Left kidney (tissue), 2 donors: ENCODE results near the gene SELENON. TPM values are rescaled to one million over a fixed set of nuclear protein-coding genes. Genes with fewer than 3 reads are reported as not detected.

Experiments
- DNase-seq: peaks from one replicate; pipeline ENCODE4 v3.0.0-alpha.2; 2013
- polyA plus RNA-seq: library from polyadenylated mRNA; unstranded; fragments of 120-200 nt; gene quantifications from one replicate; pipeline ENCODE4 v1.2.1, GENCODE V29; 2013; ENCODE audit not compliant: insufficient read length

The SELENON gene
- polyA plus RNA-seq, 1 donor, result 75.1 TPM

GRCh38 chr1:25808481-25809244 lies 8.7 kb downstream of the SELENON start:
- no peak for DNase-seq

GRCh38 chr1:25809283-25809926 lies 9.4 kb downstream of the SELENON start:
- DNase-seq, result no peak

DNA sequence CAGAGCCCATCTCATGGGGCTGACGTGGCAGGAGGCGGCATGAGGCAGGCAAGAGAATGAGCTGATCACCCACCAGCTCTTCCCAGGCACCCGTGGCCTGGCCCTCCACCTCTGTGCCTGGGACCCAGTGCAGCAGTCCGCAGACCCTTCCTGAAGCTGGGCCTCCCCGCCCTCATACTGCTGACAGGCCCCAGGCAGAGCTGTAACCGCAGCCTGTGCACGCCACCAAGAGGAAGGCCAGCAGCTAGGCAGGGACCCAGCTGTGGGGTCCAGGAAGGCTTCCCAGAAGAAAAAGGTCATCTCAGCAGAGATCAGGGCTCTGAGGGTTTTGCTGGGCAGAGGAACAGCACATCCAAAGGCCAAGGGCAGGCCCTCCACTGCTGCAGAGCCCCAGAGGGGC lies 9.9 kb downstream of the SELENON start:
- DNase-seq, result no peak

GRCh38 chr1:25810341-25811299 lies 10.6 kb downstream of the SELENON start:
- DNase-seq, result no peak

GRCh38 chr1:25811384-25812082 lies 11.5 kb downstream of the SELENON start:
- DNase-seq, result no peak

DNA sequence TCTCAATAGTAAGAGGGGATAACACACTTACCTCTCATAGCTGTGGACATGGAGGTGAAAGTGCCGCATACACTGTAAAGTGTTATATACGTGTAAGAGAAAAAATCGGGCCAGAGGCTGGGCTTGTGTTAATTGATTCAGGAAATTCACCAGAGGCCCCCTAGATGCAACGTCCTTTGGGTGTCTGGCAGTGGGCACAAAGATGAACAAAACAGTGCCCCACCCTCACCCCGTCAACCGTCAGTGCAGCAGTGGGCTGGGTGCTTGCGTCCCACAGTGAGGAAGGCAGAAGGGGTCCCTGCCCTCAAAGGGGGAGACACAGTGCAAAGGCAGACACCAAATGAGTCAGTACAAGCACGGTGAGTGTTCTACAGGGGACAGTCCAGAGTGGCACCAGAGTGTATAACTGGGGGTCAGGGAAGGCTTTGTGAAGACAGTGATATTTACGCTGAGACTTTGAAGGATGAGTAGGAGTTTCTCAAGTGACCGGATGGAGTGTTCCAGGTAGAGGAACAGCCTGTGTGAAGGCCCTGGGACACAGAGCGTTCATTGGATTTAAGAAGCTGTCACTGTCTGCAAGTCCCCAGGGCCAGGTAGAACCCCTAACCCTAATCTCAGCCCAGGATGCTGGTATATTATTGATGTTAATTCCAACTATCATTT lies 13.2 kb downstream of the SELENON start:
- DNase-seq, result no peak

DNA sequence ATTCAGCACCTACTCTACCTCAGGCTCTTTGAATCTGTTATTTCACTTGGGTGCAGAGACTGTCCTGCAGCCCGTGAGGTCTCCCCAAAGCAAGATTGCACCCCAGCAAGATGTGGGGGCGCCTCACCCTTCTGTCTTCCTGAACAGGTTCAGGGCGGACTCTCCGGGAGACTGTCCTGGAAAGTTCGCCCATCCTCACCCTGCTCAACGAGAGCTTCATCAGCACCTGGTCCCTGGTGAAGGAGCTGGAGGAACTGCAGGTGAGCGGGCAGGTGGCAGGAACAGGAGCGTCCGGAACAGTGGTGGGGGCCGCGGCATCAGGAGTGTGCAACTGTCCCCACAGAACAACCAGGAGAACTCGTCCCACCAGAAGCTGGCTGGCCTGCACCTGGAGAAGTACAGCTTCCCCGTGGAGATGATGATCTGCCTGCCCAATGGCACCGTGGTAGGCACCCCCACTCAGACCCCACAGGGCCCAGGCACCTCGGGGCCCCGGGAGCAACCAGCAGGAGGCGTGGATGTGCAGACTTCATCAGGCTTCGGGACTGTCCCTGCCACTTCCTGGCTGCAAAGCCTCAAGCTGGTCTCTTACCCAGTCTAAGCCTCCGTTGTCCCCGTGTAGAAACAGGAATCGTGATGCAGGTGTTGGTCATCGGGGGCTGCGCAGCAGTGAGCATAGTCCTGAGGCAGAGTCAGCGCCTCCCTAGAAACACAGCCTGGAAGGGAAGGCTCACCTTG lies 13.9 kb downstream of the SELENON start:
- no peak for DNase-seq

GRCh38 chr1:25814549-25815087 lies 14.6 kb downstream of the SELENON start:
- no peak for DNase-seq

DNA sequence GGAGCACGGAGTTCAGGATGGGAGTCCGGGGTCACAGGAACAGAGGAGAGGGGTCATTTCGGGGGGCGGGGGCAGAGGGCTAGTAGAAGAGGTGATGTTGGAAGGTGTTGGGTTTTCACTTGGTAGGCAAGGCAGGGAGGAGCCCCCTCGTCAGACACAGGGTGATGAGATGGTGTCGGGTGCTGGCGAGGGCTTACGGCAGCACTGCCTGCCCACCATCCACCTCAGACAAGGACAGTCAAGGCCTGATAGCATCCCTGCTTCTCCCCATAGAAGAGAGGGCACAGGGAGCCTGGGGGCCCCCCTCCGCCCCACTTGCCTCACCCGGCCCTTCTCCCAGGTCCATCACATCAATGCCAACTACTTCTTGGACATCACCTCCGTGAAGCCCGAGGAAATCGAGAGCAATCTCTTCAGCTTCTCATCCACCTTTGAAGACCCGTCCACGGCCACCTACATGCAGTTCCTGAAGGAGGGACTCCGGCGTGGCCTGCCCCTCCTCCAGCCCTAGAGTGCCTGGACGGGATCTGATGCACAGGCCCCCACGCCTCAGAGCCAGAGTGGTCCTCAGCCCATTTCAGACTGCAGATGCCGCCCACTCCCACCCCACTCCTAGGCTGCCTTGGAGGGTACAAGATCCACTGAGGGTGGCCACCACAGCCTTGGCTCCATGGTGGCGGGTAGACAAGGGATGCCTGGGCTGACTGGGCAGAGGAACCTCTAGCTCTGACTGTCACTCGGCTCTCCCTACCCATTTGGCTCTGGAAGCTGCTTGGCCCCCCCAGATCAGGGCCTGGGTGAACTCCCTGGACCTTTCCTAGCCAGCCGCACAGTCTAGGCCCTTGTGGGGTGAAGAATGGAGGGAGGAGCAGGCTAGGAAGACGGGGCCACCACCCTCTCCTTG lies 15.5 kb downstream of the SELENON start:
- no peak for DNase-seq

GRCh38 chr1:25816112-25816718 lies 16.2 kb downstream of the SELENON start:
- no peak for DNase-seq

- no peak for DNase-seq
These were observed 18.0 kb downstream of the SELENON start for GRCh38 chr1:25817840-25818501.

GRCh38 chr1:25818569-25818968 lies 18.6 kb downstream of the SELENON start:
- DNase-seq, result no peak

DNA sequence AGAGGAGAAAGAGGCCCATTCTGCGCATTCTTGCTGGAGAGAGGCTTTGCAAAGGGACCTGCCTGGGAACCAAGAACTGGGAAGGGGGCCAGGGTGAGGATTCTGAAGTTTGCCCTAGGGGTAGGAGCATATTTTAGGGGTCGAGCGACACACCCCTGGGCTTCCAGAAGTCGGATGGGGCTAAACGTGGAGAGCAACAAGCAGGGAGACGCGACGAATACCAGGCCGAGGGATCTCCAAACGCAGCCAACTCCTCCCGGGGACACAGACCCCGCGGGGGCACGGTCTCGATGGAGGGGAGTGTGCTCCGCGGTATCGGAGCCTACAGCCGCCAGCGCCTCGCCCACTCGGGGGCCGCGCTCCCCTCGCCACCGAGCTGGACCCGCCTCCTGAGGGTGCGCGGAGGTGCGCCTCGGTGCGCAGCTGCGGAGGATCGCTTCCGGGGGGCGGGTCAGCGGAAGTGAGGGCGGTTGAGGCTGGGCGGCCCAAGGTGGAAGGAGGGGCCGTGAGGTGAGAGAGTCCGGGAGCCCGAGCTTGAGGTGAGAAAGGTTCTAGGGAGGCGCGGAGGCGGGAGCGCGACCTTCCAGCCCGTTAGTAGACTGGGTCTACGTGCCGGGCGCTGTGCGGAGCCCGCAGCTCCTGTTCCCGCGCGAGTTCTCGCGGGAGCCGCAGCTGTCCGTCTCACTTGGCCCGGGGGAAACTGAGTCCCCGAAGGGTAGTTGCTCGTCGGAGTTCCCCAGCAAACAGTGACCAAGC lies 19.7 kb downstream of the SELENON start, which contains the start of gene MTFR1L:
Gene MTFR1L, plus strand, starts transcription at position 464 of the 756 bp plus-strand sequence. CDS start 3,151 bp downstream, outside the sequence.
- DNase-seq, result peak; percentile 84

DNA sequence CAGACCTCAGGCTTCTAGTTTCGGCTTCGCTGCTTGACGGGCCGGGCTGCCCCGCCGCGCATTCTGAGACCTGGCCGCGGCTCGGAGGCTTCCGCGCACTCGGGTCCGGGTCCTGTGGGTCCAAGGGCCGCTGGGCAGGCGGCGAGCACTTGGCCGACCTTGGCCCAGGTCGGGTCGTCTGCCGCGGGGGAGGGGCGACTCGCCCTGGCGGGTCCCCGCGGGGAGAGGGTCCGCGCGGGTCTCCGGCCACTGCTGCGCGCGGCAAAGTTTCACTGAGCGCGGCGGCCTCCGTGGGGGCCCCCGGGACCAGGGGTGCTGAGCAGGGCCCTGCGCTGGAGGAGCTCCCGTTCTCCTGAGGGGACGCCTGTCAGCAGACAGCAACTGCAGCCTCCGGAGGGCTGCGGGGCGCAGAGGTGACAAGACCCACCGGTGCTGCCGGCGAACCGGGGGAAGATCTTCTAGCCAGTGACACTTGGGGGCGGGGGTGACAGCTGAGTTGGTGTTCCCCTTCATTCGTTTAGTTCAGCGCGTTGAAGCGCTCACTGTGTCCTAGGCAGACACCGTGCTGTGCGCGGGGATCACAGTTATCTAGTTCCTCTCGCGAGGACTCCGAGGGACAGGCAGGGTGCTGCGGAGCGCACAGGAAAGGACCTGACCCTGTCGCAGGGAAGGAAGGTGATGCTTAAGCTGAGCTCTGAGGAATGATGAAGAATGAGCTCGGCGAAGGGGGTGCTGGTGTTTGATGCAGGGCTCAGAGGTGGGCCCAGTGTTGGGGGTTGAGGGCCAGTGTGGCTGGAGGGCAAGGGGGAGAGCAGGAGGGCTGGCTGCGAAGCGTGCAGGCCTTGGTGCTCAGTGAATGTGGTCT lies 20.5 kb downstream of the SELENON start:
- no peak for DNase-seq

DNA sequence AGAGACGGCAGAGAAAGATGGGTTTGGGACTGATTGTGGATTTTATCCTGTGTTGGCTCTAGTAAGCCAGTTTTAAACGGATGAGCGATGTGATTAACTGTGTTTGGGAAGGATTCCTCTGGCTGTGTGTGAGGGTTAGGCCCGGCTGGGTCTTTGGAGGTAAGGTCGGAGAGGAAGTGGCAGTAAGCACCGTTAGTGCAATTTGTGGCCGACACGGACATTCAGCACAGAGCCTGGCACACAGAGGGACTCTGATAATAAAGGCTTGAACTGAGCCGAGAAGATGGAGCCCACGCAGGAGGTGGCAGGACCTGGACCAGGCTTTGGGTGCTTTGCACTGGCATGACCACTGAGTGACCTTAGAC lies 21.1 kb downstream of the SELENON start:
- DNase-seq, result no peak

DNA sequence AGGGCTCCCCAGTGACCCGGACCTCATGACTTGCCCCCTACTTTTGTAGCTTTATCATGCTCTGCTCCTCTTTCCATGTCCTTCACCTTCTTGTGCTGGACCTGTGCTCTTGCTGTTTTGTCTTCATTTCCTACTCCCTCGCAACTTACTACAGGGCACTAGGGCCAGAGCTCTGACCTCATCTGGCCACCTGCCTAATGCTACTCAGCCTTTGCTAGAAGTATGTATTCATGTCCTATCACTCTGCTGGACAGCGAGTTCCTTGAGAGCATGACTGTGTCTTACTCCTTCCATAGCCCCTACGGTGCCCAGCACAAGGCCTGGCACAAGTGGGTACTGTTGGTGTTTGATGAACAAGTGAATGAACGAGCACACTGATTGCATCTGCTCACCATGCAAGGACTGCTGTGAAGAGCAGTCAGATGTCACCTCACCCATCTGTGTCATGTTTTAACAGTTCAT lies 21.7 kb downstream of the SELENON start:
- DNase-seq, result no peak
